GF-D8 (cell line): ENCODE results near the gene NDUFAF3.
A peak's percentile ranks its signal among the peaks of the same experiment; 100 is the strongest.

Source experiments
- DNase-seq: peaks from one replicate; lab custom pipeline; 2025; lab: John Stamatoyannopoulos, UW

Gene NDUFAF3

GRCh38 chr3:49017971-49018706 is 3.8 kb upstream of the NDUFAF3 start, which contains the start of gene DALRD3:
DALRD3 (minus strand) TSS chr3:49018580; CDS start chr3:49018564, 16 bp downstream.
- DNase-seq = peak; percentile 53

- no peak for DNase-seq
These were observed 3.3 kb upstream of the NDUFAF3 start for GRCh38 chr3:49018707-49019006.

- DNase-seq = peak; percentile 51
These were observed 2.0 kb upstream of the NDUFAF3 start for GRCh38 chr3:49019941-49020329.

GRCh38 chr3:49020330-49021212 is 1.4 kb upstream of the NDUFAF3 start:
- DNase-seq = peak; percentile 51

DNA sequence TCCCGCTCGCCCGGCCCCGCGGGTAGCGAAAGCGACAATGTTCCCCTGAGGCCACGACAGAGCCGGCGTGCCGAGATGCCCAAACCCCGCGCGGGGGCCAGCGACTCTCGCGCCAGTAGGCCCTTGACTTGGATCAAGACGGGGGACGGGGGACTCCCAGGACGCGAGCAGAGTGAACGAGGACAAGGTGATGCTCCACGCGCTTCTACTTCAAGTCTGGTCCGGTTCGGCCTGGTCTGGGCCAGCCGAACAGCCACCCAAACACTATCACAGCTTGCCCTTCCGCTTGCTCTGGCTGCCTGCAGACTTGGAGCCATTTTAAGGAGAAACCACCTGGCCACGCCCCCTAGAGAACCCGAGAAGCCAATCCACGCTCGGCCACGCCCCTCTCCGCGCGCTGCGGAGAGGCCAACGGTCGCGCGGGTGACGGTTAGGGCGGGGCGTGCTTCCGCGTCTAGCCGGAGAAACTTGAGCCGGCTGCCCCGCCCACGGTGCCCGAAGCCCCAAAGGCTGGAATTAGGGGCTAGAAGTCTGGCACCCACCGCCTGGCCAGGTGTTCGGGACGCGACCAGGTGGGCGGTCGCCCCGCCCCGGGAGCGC is 608 bp upstream of the NDUFAF3 start:
- DNase-seq = peak; percentile 92

DNA sequence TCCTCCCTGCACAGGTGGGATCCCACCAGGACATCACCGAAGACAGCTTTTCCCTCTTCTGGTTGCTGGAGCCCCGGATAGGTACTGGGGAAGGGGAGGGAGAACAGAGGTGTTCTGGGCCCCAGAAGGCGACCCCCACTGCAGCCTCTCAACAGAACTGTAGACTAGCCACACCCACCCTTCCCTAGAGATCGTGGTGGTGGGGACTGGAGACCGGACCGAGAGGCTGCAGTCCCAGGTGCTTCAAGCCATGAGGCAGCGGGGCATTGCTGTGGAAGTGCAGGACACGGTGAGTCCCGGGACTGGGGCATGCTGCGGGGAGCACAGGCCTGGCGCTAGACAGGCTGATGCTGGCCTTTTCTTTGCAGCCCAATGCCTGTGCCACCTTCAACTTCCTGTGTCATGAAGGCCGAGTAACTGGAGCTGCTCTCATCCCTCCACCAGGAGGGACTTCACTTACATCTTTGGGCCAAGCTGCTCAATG is 809 bp downstream of the NDUFAF3 start:
- no peak for DNase-seq

- DNase-seq = no peak
These were observed 1.9 kb downstream of the NDUFAF3 start for GRCh38 chr3:49023775-49024174.

- DNase-seq = no peak
These were observed 2.5 kb downstream of the NDUFAF3 start for GRCh38 chr3:49024449-49024848.

DNA sequence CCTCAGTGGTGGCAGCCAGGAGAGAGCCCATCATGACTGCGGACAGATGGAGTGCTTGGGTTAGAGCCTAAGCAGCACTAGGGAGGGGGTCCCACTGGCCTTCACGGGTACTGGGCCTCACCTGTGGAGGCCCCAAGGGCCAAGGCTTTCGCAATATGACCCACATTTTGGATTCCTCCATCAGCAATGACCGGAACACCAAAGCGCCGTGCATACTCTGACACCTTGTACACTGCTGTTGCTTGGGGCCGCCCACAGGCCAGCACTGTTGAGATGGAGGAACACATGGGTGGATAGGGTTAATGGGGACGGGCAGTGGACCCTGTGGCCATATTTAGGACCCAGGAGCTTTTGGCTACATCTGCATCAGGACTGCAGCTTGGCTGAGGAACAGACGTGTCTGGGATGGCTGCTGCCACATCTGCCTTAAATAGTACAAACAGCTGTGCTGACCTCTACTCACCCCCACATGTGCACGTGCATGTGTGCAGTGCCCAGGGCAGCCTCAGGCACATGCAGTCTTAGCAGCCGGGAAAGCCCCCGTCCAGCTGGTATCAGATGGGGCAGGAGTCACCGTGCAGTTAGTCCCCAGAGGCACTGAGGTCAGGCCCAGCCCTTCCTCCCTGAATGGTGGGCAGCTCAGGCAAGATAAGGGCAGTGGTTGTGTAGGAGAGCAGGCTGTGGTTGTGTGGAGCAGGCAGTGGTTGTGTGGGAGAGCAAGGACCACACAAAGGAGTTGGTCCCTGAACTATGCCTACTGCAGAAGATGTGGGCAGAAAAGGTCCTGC is 3.3 kb downstream of the NDUFAF3 start:
- peak; percentile 96 for DNase-seq

GRCh38 chr3:49025793-49026520 is 4.0 kb downstream of the NDUFAF3 start:
- DNase-seq = no peak

DNA sequence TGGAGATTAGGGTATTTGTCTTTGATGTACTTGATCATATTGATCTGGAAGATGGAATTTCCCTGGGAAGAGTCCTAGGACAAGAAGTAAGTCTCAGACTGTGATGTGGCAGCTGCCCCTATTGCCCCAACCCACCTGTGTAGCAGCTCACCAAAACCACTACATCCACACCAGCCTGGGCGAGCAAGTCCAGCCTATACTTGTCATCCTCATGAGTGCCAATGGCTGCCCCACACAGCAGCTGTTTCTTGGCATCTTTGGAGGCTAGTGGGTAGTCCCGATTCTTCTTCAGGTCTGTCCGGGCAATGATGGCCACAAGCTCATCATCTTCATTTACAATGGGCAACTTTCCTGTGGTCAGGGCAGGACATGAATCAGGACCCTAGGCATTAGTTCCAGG is 4.6 kb downstream of the NDUFAF3 start:
- no peak for DNase-seq

DNA sequence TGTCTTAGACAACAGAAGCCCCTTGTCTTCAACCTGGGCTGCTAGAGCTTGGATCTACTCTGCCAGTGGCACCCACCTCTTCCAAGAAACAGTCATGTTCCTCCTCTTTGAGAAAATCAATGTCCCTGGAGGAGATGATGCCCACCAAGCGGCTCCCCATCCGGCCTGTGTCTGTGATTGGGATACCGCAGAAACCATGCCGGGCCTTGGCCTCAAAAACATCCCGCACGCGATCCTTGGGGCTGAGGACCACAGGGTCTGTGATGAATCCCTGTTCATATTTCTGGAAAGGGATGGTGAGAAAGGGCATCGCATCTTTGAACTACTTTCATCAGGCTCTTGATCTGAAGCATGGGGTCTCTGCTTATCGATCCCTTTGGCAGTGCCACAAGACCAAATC is 5.7 kb downstream of the NDUFAF3 start:
- DNase-seq = no peak

DNA sequence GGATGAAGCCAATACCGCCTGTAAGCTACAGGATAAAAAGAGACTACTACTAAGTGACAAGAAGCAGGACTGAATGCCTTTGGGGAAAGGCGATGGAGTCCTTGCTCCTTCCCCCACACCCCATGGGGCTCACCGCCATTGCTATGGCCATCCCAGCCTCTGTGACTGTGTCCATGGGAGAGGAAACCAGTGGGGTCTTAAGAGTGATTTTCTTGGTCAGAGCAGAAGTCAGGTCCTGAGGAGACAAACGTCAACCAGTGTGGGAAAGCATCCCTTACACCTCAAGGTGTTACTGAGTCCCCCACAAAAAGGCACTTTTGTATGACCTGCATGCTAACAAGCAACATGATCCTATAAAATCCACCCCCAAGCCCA is 6.4 kb downstream of the NDUFAF3 start:
- no peak for DNase-seq

DNA sequence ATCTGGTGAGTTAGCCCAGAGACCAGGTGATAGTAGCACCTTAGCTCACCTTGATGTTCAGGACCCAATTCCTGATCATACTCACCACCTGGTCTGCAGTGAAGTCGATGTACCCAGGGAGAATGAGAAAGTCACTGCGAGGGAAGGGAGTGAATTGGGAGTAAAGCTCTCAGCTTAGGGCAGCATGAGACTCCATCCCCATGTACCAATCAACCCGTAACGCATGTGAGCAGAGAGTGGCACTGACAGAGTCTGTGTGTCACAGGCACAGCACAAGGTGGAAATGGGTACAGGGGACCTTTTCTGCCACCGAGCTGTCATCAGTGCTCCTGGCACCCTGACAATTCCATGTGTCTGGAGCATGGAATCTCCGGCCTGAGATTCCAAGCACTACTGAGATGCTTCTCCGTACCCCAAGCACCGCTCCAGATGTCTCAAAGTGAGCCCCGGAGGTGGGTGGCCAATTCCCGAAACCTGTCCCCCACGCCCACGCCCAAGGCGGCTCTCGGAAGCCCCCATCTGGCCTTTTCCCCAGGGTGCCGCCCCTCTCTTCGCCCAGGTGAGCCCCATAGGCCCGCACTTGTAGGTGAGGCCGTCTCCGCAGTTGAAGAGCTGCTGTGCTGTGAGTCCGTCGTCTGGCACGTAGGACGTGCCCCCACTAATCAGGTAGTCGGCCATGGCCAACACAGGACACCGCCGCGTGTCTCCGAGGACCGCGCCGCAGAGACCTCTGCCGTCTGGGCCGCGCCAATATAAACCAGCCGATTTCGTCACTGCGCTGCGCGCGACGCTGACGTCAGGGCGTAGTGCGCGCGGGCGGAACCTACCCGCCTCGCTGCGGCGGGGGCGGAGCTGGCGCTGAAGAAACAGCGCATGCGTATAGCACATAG is 7.0 kb downstream of the NDUFAF3 start, which contains the start of gene IMPDH2:
Gene IMPDH2 (minus strand): TSS at position 726 of the 890 bp plus-strand sequence. CDS start 48 bp downstream, at position 678.
- peak; percentile 80 for DNase-seq

GRCh38 chr3:49029563-49029884 is 7.6 kb downstream of the NDUFAF3 start:
- no peak for DNase-seq

DNA sequence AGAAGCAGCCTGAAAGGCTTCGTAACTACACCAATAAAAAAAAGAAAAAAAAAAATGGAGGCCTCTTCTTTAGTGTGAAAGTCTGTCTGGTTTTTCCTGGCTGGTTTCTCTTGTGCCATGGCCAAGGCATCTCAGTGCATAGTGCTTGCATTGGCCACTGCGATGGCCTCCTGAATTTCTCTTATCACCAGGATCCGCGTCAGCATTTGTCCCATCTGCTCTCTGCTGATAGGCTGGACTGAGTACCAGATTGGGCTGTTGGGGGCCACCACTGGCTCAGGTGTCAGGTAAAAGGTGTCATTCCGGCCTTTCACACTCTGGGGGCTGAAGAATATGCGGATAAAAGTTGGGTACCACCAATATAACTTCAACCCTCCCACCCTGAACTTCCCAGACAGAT is 8.4 kb downstream of the NDUFAF3 start:
- DNase-seq = no peak

GRCh38 chr3:49032646-49033304 is 10.9 kb downstream of the NDUFAF3 start:
- DNase-seq = no peak

GRCh38 chr3:49034650-49035049 is 12.7 kb downstream of the NDUFAF3 start:
- no peak for DNase-seq

- DNase-seq = no peak
These were observed 13.4 kb downstream of the NDUFAF3 start for GRCh38 chr3:49035281-49035680.

DNA sequence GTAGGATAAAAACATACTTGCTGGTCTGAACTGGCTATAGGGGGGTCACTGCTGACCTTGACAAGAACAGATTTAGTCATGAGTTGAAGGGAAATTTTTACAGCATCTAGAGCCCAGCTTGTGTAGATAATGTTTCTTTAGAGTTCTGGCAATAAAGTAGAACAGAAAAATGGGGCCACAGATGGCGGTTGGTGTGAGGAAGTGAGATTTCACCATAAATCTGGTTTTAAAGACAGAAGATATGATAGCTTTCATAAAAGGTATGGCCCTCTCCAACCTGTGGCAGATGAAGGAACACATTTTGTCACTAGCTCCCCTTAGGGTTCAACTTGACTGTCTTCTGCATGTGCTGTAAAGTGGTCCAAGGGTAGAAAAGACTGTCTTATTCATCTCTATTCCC is 31.6 kb downstream of the NDUFAF3 start:
- DNase-seq = no peak
